ENCODE measurements around the gene CEP350.

- TF ChIP-seq CTCF (conservative IDR thresholded peaks at IDR 0.05; ENCODE audit: low read depth, low read length), result no peak
- no peak for TF ChIP-seq EZH2 (IDR thresholded peaks at IDR 0.05; ENCODE audit: borderline replicate concordance, low read depth, low read length, poor library complexity, severe bottlenecking)
Measured at GRCh38 chr1:180123463-180123936, 168.9 kb downstream of the CEP350 start.
